ENCODE measurements around the gene ALDH1L1.

GRCh38 chr3:126109146-126109879, 71.1 kb downstream of the ALDH1L1 start:
- TF ChIP-seq CTCF (IDR thresholded peaks at IDR 0.05) (no peak), POLR2A (IDR thresholded peaks at IDR 0.05) (no peak), POLR2AphosphoS5 (IDR thresholded peaks at IDR 0.05) (no peak)

All from stomach (tissue), 4 donors.